Mesodermal cell (in vitro differentiated cells): ENCODE data around the gene PRR12.
"Not testable (repeated sequence)": the region's sequence is repeated elsewhere in the genome, so short reads cannot be mapped to it uniquely, and the experiment has no call there.

Experiments
- H3K27ac ChIP-seq: 2 replicates; pipeline ENCODE4 v1.7.0; 2013; ENCODE audit warnings: mild to moderate bottlenecking, low read depth, low read length, moderate library complexity; ENCODE audit not compliant: severe bottlenecking
- H3K36me3 ChIP-seq: 2 replicates; pipeline ENCODE4 v1.7.1; 2013; ENCODE audit warnings: mild to moderate bottlenecking, low read length, moderate library complexity; ENCODE audit not compliant: control insufficient read depth, insufficient read depth
- H3K4me1 ChIP-seq: one replicate; pipeline ENCODE4 v1.7.1; 2013; ENCODE audit warnings: mild to moderate bottlenecking, low read length; ENCODE audit not compliant: insufficient read depth, control insufficient read depth, poor library complexity, severe bottlenecking
- H3K4me3 ChIP-seq: 2 replicates; pipeline ENCODE4 v1.7.0; 2013; ENCODE audit warnings: low read length, control low read depth, mild to moderate bottlenecking; ENCODE audit not compliant: insufficient read depth, poor library complexity, severe bottlenecking; ENCODE audit errors: extremely low read depth
- H3K9me3 ChIP-seq: 2 replicates; pipeline ENCODE4 v1.7.1; 2013; ENCODE audit warnings: mild to moderate bottlenecking, low read length, moderate library complexity; ENCODE audit not compliant: control insufficient read depth
- WGBS, 2 experiments: methylation state at CpG; one replicate each; pipeline ENCODE4 v1.1.5; 2013; ENCODE audit warnings: missing lambda C conversion rate in 2 of 2; ENCODE audit not compliant: insufficient coverage in 2 of 2; 5-methylcytosine and 5-hydroxymethylcytosine counted together

Gene PRR12

GRCh38 chr19:49617860-49618259 lies 26.9 kb downstream of the PRR12 start:
- H3K36me3 ChIP-seq, result peaks cover 90% of the 10 kb centered on the region
- WGBS, 2 experiments, result 94 to 96% methylated on average over 13 of the region's 13 CpGs
- peaks cover 13% of the 10 kb centered on the region for H3K4me1 ChIP-seq
- H3K4me3 ChIP-seq, H3K27ac ChIP-seq, H3K9me3 ChIP-seq: not testable (repeated sequence)

GRCh38 chr19:49624967-49625910 lies 34.3 kb downstream of the PRR12 start:
- H3K9me3 ChIP-seq, result no peaks in the 10 kb centered on the region
- H3K4me3 ChIP-seq, result no peak overlapping the region
- H3K27ac ChIP-seq, result no peak overlapping the region
- H3K36me3 ChIP-seq, result peaks cover 61% of the 10 kb centered on the region
- WGBS, 2 experiments, result 94 to 95% methylated on average over 17 to 19 of the region's 27 CpGs
- H3K4me1 ChIP-seq, result no peaks in the 10 kb centered on the region

GRCh38 chr19:49626226-49626625 lies 35.2 kb downstream of the PRR12 start:
- Histone ChIP-seq H3K36me3 (peaks cover 53% of the 10 kb centered on the region), H3K4me1 (no peaks in the 10 kb centered on the region), H3K4me3 (no peak overlapping the region), H3K27ac (no peak overlapping the region), H3K9me3 (no peaks in the 10 kb centered on the region)
- WGBS, 2 experiments, result 89% methylated on average over 3 of the region's 11 CpGs; no CpG with 5 or more reads in 1 of the 2 experiments

- Histone ChIP-seq H3K9me3 (no peaks in the 10 kb centered on the region), H3K36me3 (peaks cover 23% of the 10 kb centered on the region), H3K27ac (no peak overlapping the region), H3K4me1 (no peaks in the 10 kb centered on the region), H3K4me3 (no peak overlapping the region)
- 94 to 98% methylated on average over 5 to 8 of the region's 9 CpGs for WGBS, 2 experiments
These were observed 38.7 kb downstream of the PRR12 start for GRCh38 chr19:49629659-49630058.

GRCh38 chr19:49631014-49631588 lies 40.1 kb downstream of the PRR12 start:
- 78 to 90% methylated on average over 1 to 3 of the region's 9 CpGs for WGBS, 2 experiments
- Histone ChIP-seq H3K36me3 (peaks cover 23% of the 10 kb centered on the region), H3K27ac (no peak overlapping the region), H3K4me3 (no peak overlapping the region), H3K4me1 (peaks cover 11% of the 10 kb centered on the region), H3K9me3 (no peaks in the 10 kb centered on the region)

- Histone ChIP-seq H3K27ac (no peak overlapping the region), H3K4me1 (peaks cover 13% of the 10 kb centered on the region), H3K4me3 (no peak overlapping the region), H3K9me3 (no peaks in the 10 kb centered on the region), H3K36me3 (peaks cover 18% of the 10 kb centered on the region)
- WGBS, 2 experiments, result 97 to 98% methylated on average over 10 to 17 of the region's 19 CpGs
These were observed 40.7 kb downstream of the PRR12 start for GRCh38 chr19:49631610-49632192.

- H3K9me3 ChIP-seq, result no peaks in the 10 kb centered on the region
- peaks cover 11% of the 10 kb centered on the region for H3K36me3 ChIP-seq
- WGBS, 2 experiments, result 100% methylated on average over 2 to 3 of the region's 5 CpGs
These were observed 41.6 kb downstream of the PRR12 start for GRCh38 chr19:49632576-49632975.

GRCh38 chr19:49633273-49633672 lies 42.3 kb downstream of the PRR12 start:
- H3K27ac ChIP-seq, result not testable (repeated sequence)
- 84 to 98% methylated on average over 7 to 8 of the region's 9 CpGs for WGBS, 2 experiments

More at GRCh38 chr19:49632576-49632975, 41.6 kb downstream of the PRR12 start:
- no peak overlapping the region for H3K27ac ChIP-seq
- no peak overlapping the region for H3K4me3 ChIP-seq
- H3K4me1 ChIP-seq, result peaks cover 14% of the 10 kb centered on the region

GRCh38 chr19:49635530-49636232 lies 44.7 kb downstream of the PRR12 start:
- 72 to 73% methylated on average over 17 to 21 of the region's 24 CpGs for WGBS, 2 experiments
- Histone ChIP-seq H3K27ac (peak overlapping the region; percentile 66), H3K9me3 (no peaks in the 10 kb centered on the region), H3K36me3 (peaks cover 9% of the 10 kb centered on the region), H3K4me1 (peaks cover 30% of the 10 kb centered on the region), H3K4me3 (no peak overlapping the region)

More at GRCh38 chr19:49633273-49633672, 42.3 kb downstream of the PRR12 start:
- not testable (repeated sequence) for H3K4me3 ChIP-seq, H3K36me3 ChIP-seq, H3K9me3 ChIP-seq
- H3K4me1 ChIP-seq, result peaks cover 21% of the 10 kb centered on the region

GRCh38 chr19:49636233-49636932 lies 45.4 kb downstream of the PRR12 start:
- H3K36me3 ChIP-seq, result peaks cover 9% of the 10 kb centered on the region
- no peak overlapping the region for H3K4me3 ChIP-seq
- no peak overlapping the region for H3K27ac ChIP-seq
- H3K9me3 ChIP-seq, result no peaks in the 10 kb centered on the region
- 86 to 88% methylated on average over 25 to 30 of the region's 30 CpGs for WGBS, 2 experiments
- peaks cover 34% of the 10 kb centered on the region for H3K4me1 ChIP-seq
